Measurements from ENCODE around the gene ZNF697.

DNA sequence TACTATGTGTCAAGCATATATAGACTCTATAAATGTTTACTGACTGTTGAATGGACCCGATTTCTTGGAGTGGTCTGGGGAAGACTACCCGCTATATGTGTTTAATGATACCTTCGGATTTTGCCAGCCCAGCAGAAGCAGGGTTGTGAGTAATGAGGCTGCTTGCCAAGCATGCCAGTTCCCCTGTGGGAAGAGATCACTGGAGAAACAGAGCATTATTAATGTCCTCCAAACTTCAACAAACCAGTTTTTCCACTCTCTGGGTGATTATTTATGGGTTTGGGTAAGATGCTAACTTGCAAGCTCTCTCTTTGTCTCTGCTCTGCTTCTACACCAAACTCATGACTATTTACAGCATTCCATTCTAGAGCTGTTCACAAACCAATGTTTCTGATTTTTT, 38.6 kb upstream of the ZNF697 start:
- TF ChIP-seq, protein P1, sequence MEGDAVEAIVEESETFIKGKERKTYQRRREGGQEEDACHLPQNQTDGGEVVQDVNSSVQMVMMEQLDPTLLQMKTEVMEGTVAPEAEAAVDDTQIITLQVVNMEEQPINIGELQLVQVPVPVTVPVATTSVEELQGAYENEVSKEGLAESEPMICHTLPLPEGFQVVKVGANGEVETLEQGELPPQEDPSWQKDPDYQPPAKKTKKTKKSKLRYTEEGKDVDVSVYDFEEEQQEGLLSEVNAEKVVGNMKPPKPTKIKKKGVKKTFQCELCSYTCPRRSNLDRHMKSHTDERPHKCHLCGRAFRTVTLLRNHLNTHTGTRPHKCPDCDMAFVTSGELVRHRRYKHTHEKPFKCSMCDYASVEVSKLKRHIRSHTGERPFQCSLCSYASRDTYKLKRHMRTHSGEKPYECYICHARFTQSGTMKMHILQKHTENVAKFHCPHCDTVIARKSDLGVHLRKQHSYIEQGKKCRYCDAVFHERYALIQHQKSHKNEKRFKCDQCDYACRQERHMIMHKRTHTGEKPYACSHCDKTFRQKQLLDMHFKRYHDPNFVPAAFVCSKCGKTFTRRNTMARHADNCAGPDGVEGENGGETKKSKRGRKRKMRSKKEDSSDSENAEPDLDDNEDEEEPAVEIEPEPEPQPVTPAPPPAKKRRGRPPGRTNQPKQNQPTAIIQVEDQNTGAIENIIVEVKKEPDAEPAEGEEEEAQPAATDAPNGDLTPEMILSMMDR (IDR thresholded peaks at IDR 0.05) = no peak
- TF ChIP-seq POLR2AphosphoS5 (IDR thresholded peaks at IDR 0.05) (no peak), POLR2A (IDR thresholded peaks at IDR 0.05) (no peak), EP300 (IDR thresholded peaks at IDR 0.05) (no peak)
